SK-N-SH (cell line): ENCODE measurements around the gene WBP1L. TPM values are rescaled to one million over a fixed set of nuclear protein-coding genes. Genes with fewer than 3 reads are reported as not detected.

Experiments used
- CTCF ChIA-PET: fragments of 300-600, 350-600 bp; formaldehyde crosslinking; extraction: SDS; loops from one replicate; lab custom pipeline; 2021; lab: Yijun Ruan, JAX
- POLR2A ChIA-PET: fragments of 350-600 bp; sonication (Branson Sonifier 250); formaldehyde crosslinking; extraction: SDS; loops from one replicate; lab custom pipeline; 2020; ENCODE audit warnings: antibody characterized with exemption, inconsistent platforms; lab: Yijun Ruan, JAX
- DNase-seq: peaks from one replicate; pipeline ENCODE4 v3.0.0; 2012
- H2AFZ ChIP-seq: fragments of 200-600 bp; sonication (generic); 2 replicates; pipeline ENCODE4 v1.8.1; 2016; ENCODE audit warnings: antibody characterized with exemption, mild to moderate bottlenecking, low read depth
- H3F3A ChIP-seq: fragments of 200-600 bp; sonication (generic); replicated peaks from 2 replicates; pipeline ENCODE3; 2016; ENCODE audit warnings: antibody characterized with exemption, mild to moderate bottlenecking; ENCODE audit not compliant: insufficient read depth
- H3K27ac ChIP-seq, 2 experiments: fragments of 200-500 bp in 1 of 2; fragments of 200-600 bp in 1 of 2; sonication (Bioruptor generic) in 1 of 2; sonication (generic), shearing (Covaris generic) in 1 of 2; 2 replicates each; pipeline versions ENCODE4 v1.5.1 to v1.6.1; 2014 to 2016; ENCODE audit warnings: low read depth in 2 of 2, inconsistent platforms in 1 of 2, low read length in 1 of 2, mild to moderate bottlenecking in 1 of 2, mixed read lengths in 1 of 2
- H3K27me3 ChIP-seq: fragments of 200-600 bp; sonication (generic), shearing (Covaris generic); 2 replicates; pipeline ENCODE4 v1.6.1; 2016; ENCODE audit warnings: mixed run types; ENCODE audit not compliant: insufficient read depth
- H3K36me3 ChIP-seq, 2 experiments: fragments of 200-500 bp in 1 of 2; fragments of 200-600 bp in 1 of 2; sonication (Bioruptor generic) in 1 of 2; sonication (generic) in 1 of 2; replicated peaks in 1 of 2; 2 replicates each; pipeline versions ENCODE3 to v1.5.1; 2014 to 2016; ENCODE audit warnings: low read length in 1 of 2, mild to moderate bottlenecking in 1 of 2; ENCODE audit not compliant: insufficient read depth in 2 of 2, control insufficient read depth in 1 of 2
- H3K4me1 ChIP-seq, 2 experiments: fragments of 200-500 bp in 1 of 2; fragments of 200-600 bp in 1 of 2; sonication (Bioruptor generic) in 1 of 2; sonication (generic), shearing (Covaris generic) in 1 of 2; 2 replicates each; pipeline versions ENCODE4 v1.5.1 to v1.6.1; 2014 to 2016; ENCODE audit warnings: low read depth in 1 of 2, low read length in 1 of 2, mixed run types in 1 of 2; ENCODE audit not compliant: insufficient read depth in 2 of 2, control insufficient read depth in 1 of 2
- H3K4me2 ChIP-seq: fragments of 200-600 bp; sonication (generic), shearing (Covaris generic); 2 replicates; pipeline ENCODE4 v1.6.1; 2017; ENCODE audit warnings: mixed run types
- H3K4me3 ChIP-seq, 2 experiments: fragments of 200-500 bp in 1 of 2; fragments of 200-600 bp in 1 of 2; sonication (Bioruptor generic) in 1 of 2; sonication (generic), shearing (Covaris generic) in 1 of 2; 2 replicates each; pipeline versions ENCODE4 v1.5.1 to v1.8.1; 2014 to 2016; ENCODE audit warnings: low read depth in 2 of 2, inconsistent platforms in 1 of 2, low read length in 1 of 2, mild to moderate bottlenecking in 1 of 2, mixed read lengths in 1 of 2, moderate library complexity in 1 of 2
- H3K79me2 ChIP-seq: fragments of 200-600 bp; sonication (generic); 2 replicates; pipeline ENCODE4 v1.8.1; 2017; ENCODE audit warnings: mild to moderate bottlenecking; ENCODE audit not compliant: insufficient read depth
- H3K9ac ChIP-seq: fragments of 200-600 bp; sonication (generic); 2 replicates; pipeline ENCODE4 v1.6.1; 2017; ENCODE audit warnings: mixed run types
- H3K9me2 ChIP-seq: fragments of 200-600 bp; sonication (generic); 2 replicates; pipeline ENCODE4 v1.6.1; 2017; ENCODE audit warnings: mixed run types
- H3K9me3 ChIP-seq: fragments of 200-600 bp; sonication (generic); 2 replicates; pipeline ENCODE4 v1.6.1; 2017; ENCODE audit warnings: mixed run types, mild to moderate bottlenecking, moderate library complexity
- H4K20me1 ChIP-seq: fragments of 200-600 bp; sonication (generic); 2 replicates; pipeline ENCODE4 v1.6.1; 2017; ENCODE audit warnings: mild to moderate bottlenecking, mixed run types; ENCODE audit not compliant: insufficient read depth
- CHD2 ChIP-seq: fragments of 150-350 bp; IDR thresholded peaks from 2 replicates; pipeline ENCODE4 v1.6.1; 2018; ENCODE audit warnings: low read length; ENCODE audit not compliant: partially characterized antibody
- CTCF ChIP-seq: fragments of 200-600 bp; sonication (generic); IDR thresholded peaks from 2 replicates; pipeline ENCODE4 v1.6.1; 2017; ENCODE audit warnings: antibody characterized with exemption, mild to moderate bottlenecking, moderate library complexity
- ELF1 ChIP-seq: IDR thresholded peaks from 2 replicates; pipeline ENCODE4 v1.4.0; 2012
- EP300 ChIP-seq, 2 experiments: IDR thresholded peaks; 2 replicates each; pipeline versions ENCODE4 v1.4.0 to v1.6.1; 2012; ENCODE audit warnings: borderline replicate concordance in 1 of 2, low read depth in 1 of 2, low read length in 1 of 2
- FOSL2 ChIP-seq: IDR thresholded peaks from 2 replicates; pipeline ENCODE4 v1.4.0; 2012; ENCODE audit warnings: low read depth, mild to moderate bottlenecking, moderate library complexity, borderline replicate concordance
- GATA2 ChIP-seq: sonication (generic); formaldehyde crosslinking; IDR thresholded peaks from 2 replicates; pipeline ENCODE4 v1.5.0; 2020; ENCODE audit warnings: mild to moderate bottlenecking, missing genetic modification reagents
- IRF3 ChIP-seq: fragments of 150-350 bp; IDR thresholded peaks from 2 replicates; pipeline ENCODE4 v1.6.1; 2016; ENCODE audit warnings: mild to moderate bottlenecking, low read depth, low read length
- JUND ChIP-seq: IDR thresholded peaks from 2 replicates; pipeline ENCODE4 v1.4.0; 2012
- MAX ChIP-seq: IDR thresholded peaks from 2 replicates; pipeline ENCODE4 v1.4.0; 2012; ENCODE audit warnings: low read depth
- MXI1 ChIP-seq: IDR thresholded peaks from 2 replicates; pipeline ENCODE4 v1.6.1; 2012; ENCODE audit warnings: mild to moderate bottlenecking, low read depth, low read length, improper control_type of control experiment
- POLR2AphosphoS5 ChIP-seq: IDR thresholded peaks from 2 replicates; pipeline ENCODE4 v1.6.1; 2012; ENCODE audit warnings: low read depth, low read length
- RAD21 ChIP-seq: IDR thresholded peaks from 2 replicates; pipeline ENCODE4 v1.6.1; 2012; ENCODE audit warnings: mild to moderate bottlenecking, low read length
- REST ChIP-seq: IDR thresholded peaks from 2 replicates; pipeline ENCODE4 v1.6.1; 2012; ENCODE audit warnings: mild to moderate bottlenecking, low read depth, low read length, moderate library complexity
- RXRA ChIP-seq: IDR thresholded peaks from 2 replicates; pipeline ENCODE4 v1.4.0; 2012; ENCODE audit warnings: low read depth, mild to moderate bottlenecking, borderline replicate concordance
- USF1 ChIP-seq: IDR thresholded peaks from 2 replicates; pipeline ENCODE4 v1.4.0; 2012; ENCODE audit warnings: low read depth, borderline replicate concordance
- ZBTB33 ChIP-seq: IDR thresholded peaks from 2 replicates; pipeline ENCODE4 v1.4.0; 2012; ENCODE audit warnings: low read depth, borderline replicate concordance
- WGBS: methylation state at CpG from one replicate; pipeline ENCODE4 v1.1.6; 2017; ENCODE audit warnings: low lambda C conversion rate; 5-methylcytosine and 5-hydroxymethylcytosine counted together
- polyA plus RNA-seq, 3 experiments: library from polyadenylated mRNA; depleted of rRNA; stranded (reverse); fragments of >200 nt; gene quantifications; 2 replicates each; pipeline ENCODE4 v1.2.3, GENCODE V29; 2012

The WBP1L gene
- polyA plus RNA-seq, 1 of the 3 experiments (the other 2 are of a cell fraction) = 22.8 TPM

- H3K4me3 ChIP-seq = no peak overlapping the region
- H3K9me3 ChIP-seq = no peaks in the 10 kb centered on the region
- H3K79me2 ChIP-seq = no peaks in the 10 kb centered on the region
- ChIA-PET CTCF (interaction anchor here (1.2 to 2.0 kb wide), 4 partner anchors 37 to 412 kb away, joined by 3 to 9 read pairs (median 6); partner anchors contain the start of gene AS3MT), POLR2A (no interaction called here)
- H3F3A ChIP-seq = no peaks in the 10 kb centered on the region
- H2AFZ ChIP-seq = no peak overlapping the region
- H3K27ac ChIP-seq = no peak overlapping the region
- WGBS = 84% methylated on average over 4 of the region's 4 CpGs
- H3K4me1 ChIP-seq = no peaks in the 10 kb centered on the region; a peak in 1 of 4 replicates
- no peaks in the 10 kb centered on the region for H3K36me3 ChIP-seq
- no peak for DNase-seq
- no peak overlapping the region for H3K4me2 ChIP-seq
- no peak for TF ChIP-seq ZBTB33
- TF ChIP-seq FOSL2 = no peak
- no peak for TF ChIP-seq JUND
- TF ChIP-seq GATA2 (CRISPR knock-in tag) = no peak
- no peaks in the 10 kb centered on the region for H3K27me3 ChIP-seq
- no peaks in the 10 kb centered on the region for H4K20me1 ChIP-seq
- no peak overlapping the region for H3K9ac ChIP-seq
- H3K9me2 ChIP-seq = no peaks in the 10 kb centered on the region
These were observed 89.2 kb downstream of the WBP1L start for GRCh38 chr10:102832987-102833386.

- H2AFZ ChIP-seq = 0 out of 2 replicates have a peak overlapping the region, but pooled peaks have one; percentile 3
- POLR2A ChIA-PET = no interaction called here
These were observed 90.4 kb downstream of the WBP1L start for GRCh38 chr10:102834143-102834542.

More at GRCh38 chr10:102834143-102834542, 90.4 kb downstream of the WBP1L start:
- H3K9me2 ChIP-seq = no peaks in the 10 kb centered on the region
- WGBS = 64% methylated on average over 9 of the region's 9 CpGs
- TF ChIP-seq IRF3 = no peak
- no peak for TF ChIP-seq RAD21
- no peak for TF ChIP-seq CHD2
- no peak for TF ChIP-seq RXRA
- no peak for TF ChIP-seq ELF1
- TF ChIP-seq MAX = no peak
- TF ChIP-seq USF1 = no peak
- no peak for TF ChIP-seq EP300 (IDR thresholded peaks at IDR 0.05; ENCODE audit: borderline replicate concordance in 1 of 2, low read depth in 1 of 2, low read length in 1 of 2)
- TF ChIP-seq POLR2AphosphoS5 = no peak
- TF ChIP-seq MXI1 = no peak
- no peak for TF ChIP-seq REST
- no peak for TF ChIP-seq CTCF
- TF ChIP-seq GATA2 (CRISPR knock-in tag) = no peak
- H3K36me3 ChIP-seq = no peaks in the 10 kb centered on the region
- no peaks in the 10 kb centered on the region for H4K20me1 ChIP-seq
- no peaks in the 10 kb centered on the region for H3K9me3 ChIP-seq
- no peak for DNase-seq
- H3K4me1 ChIP-seq = no peaks in the 10 kb centered on the region; a peak in 1 of 4 replicates
- H3K79me2 ChIP-seq = no peaks in the 10 kb centered on the region
- H3K9ac ChIP-seq = no peak overlapping the region
- CTCF ChIA-PET = interaction anchor here (0.6 to 5.4 kb wide), 11 partner anchors 13 to 353 kb away, joined by 3 to 71 read pairs (median 3); partner anchors contain the start of genes AS3MT and CNNM2
- no peaks in the 10 kb centered on the region for H3K27me3 ChIP-seq
- no peaks in the 10 kb centered on the region for H3F3A ChIP-seq
- no peak overlapping the region for H3K4me3 ChIP-seq
- H3K27ac ChIP-seq = no peak overlapping the region
- no peak overlapping the region for H3K4me2 ChIP-seq
